ENCODE results near the gene ATP8B1. TPM values are rescaled to one million over a fixed set of nuclear protein-coding genes. Genes with fewer than 3 reads are reported as not detected.

ATP8B1 gene
- total RNA-seq, 1 experiment from 2014 or later: 15.9 TPM

- ATAC-seq: no peak
- Histone ChIP-seq H3K27ac (ENCODE audit: low read depth, low read length) (no peak overlapping the region), H3K9me2 (ENCODE audit: insufficient read depth) (no peaks in the 10 kb centered on the region), H3K9ac (ENCODE audit: low read length) (no peak overlapping the region), H3K9me3 (ENCODE audit: control insufficient read depth in 1 of 2, insufficient read depth in 1 of 2, low read depth in 1 of 2, low read length in 2 of 2) (no peaks in the 10 kb centered on the region), H3K36me3 (ENCODE audit: control insufficient read depth in 1 of 2, insufficient read depth in 2 of 2, low read length in 2 of 2) (no peaks in the 10 kb centered on the region), H3K79me2 (ENCODE audit: insufficient read depth, low read length) (peaks cover 2% of the 10 kb centered on the region; the same call in 1 of the 2 replicates), H3K4me3 (replicated peaks in 1 of 2; ENCODE audit: low read depth in 1 of 2, low read length in 2 of 2) (no peak overlapping the region), H4K20me1 (ENCODE audit: insufficient read depth) (no peaks in the 10 kb centered on the region), H2AFZ (ENCODE audit: low read depth, low read length, poor library complexity, severe bottlenecking) (no peak overlapping the region), H3K4me2 (ENCODE audit: low read length) (peak overlapping the region; percentile 49), H3K4me1 (ENCODE audit: control insufficient read depth in 1 of 2, insufficient read depth in 2 of 2, low read length in 2 of 2) (peaks cover 42 to 69% of the 10 kb centered on the region in 2 experiments), H3K27me3 (ENCODE audit: insufficient read depth, low read length) (no peaks in the 10 kb centered on the region)
- no TSS peak for BruUV-seq (replicated peaks)
- no peak for DNase-seq (ENCODE audit: low read depth, low spot score)
- ChIA-PET CTCF (no interaction called here), POLR2A (no interaction called here), RAD21 (ENCODE audit: low non-redundant PET in 1 of 2, low total read pairs in 2 of 2, uncharacterized antibody in 2 of 2, unreplicated experiment in 2 of 2) (no interaction called here)
- TF ChIP-seq CEBPB (IDR thresholded peaks at IDR 0.05; ENCODE audit: low read depth) (no peak), EZH2 (IDR thresholded peaks at IDR 0.05) (no peak), SRF (IDR thresholded peaks at IDR 0.05; ENCODE audit: low read depth) (peak; percentile 85; the same call in 1 of the 2 replicates), REST (IDR thresholded peaks at IDR 0.05; ENCODE audit: low read depth) (no peak), RAD21 (IDR thresholded peaks at IDR 0.05; ENCODE audit: low read depth) (no peak), ZBTB33 (IDR thresholded peaks at IDR 0.05; ENCODE audit: extremely low read depth, insufficient replicate concordance, low read length) (no peak), SP1 (IDR thresholded peaks at IDR 0.05; ENCODE audit: low read depth) (peak; percentile 16; the same call in 1 of the 2 replicates), POLR2A (IDR thresholded peaks at IDR 0.05; ENCODE audit: borderline replicate concordance, extremely low read depth, insufficient read depth, insufficient read length) (no peak), EZH2phosphoT487 (IDR thresholded peaks at IDR 0.05; ENCODE audit: borderline replicate concordance) (no peak)
- intact Hi-C loops (cut with micrococcal nuclease): no loop called here
Measured at GRCh38 chr18:57780706-57781347, 22.3 kb downstream of the ATP8B1 start.

Data from HCT116 (cell line).